HG02678 (cell line): ENCODE measurements around the gene CFAP410.

Source experiments
- ATAC-seq: cut with Tn5 transposase; IDR thresholded peaks from one replicate; pipeline ENCODE4 v1.9.1; 2021; ENCODE audit warnings: mild to moderate bottlenecking, moderate library complexity; ENCODE audit not compliant: unreplicated experiment

CFAP410 gene

GRCh38 chr21:44300262-44300959 lies 38.8 kb downstream of the CFAP410 start:
- ATAC-seq, result peak; percentile 35

- peak; percentile 60 for ATAC-seq
These were observed 39.5 kb downstream of the CFAP410 start, which contains the start of gene PFKL for GRCh38 chr21:44299458-44300261. PFKL (plus strand) TSS chr21:44300053; CDS start chr21:44300106, 53 bp downstream.

- no peak for ATAC-seq
These were observed 40.1 kb downstream of the CFAP410 start for GRCh38 chr21:44299085-44299457.

- ATAC-seq, result no peak
These were observed 40.9 kb downstream of the CFAP410 start for GRCh38 chr21:44298301-44298700.

- ATAC-seq, result no peak
These were observed 41.5 kb downstream of the CFAP410 start for GRCh38 chr21:44297525-44298290.

- no peak for ATAC-seq
These were observed 42.3 kb downstream of the CFAP410 start for GRCh38 chr21:44296916-44297315.

- no peak for ATAC-seq
These were observed 43.1 kb downstream of the CFAP410 start for GRCh38 chr21:44296103-44296519.

- ATAC-seq, result no peak
These were observed 43.5 kb downstream of the CFAP410 start for GRCh38 chr21:44295646-44296045.

- no peak for ATAC-seq
These were observed 44.0 kb downstream of the CFAP410 start for GRCh38 chr21:44295163-44295573.

- no peak for ATAC-seq
These were observed 44.6 kb downstream of the CFAP410 start for GRCh38 chr21:44294391-44295162.

- no peak for ATAC-seq
These were observed 45.5 kb downstream of the CFAP410 start for GRCh38 chr21:44293551-44294231.

GRCh38 chr21:44292812-44293195 lies 46.4 kb downstream of the CFAP410 start:
- ATAC-seq, result no peak

- ATAC-seq, result no peak
These were observed 47.0 kb downstream of the CFAP410 start for GRCh38 chr21:44291936-44292811.

GRCh38 chr21:44291078-44291935 lies 47.9 kb downstream of the CFAP410 start:
- no peak for ATAC-seq

- no peak for ATAC-seq
These were observed 48.7 kb downstream of the CFAP410 start for GRCh38 chr21:44290327-44291077.

- ATAC-seq, result no peak
These were observed 49.7 kb downstream of the CFAP410 start for GRCh38 chr21:44289381-44290010.
